Panc1 (cell line): ENCODE results near the gene FBXL19. TPM values are rescaled to one million over a fixed set of nuclear protein-coding genes. Genes with fewer than 3 reads are reported as not detected.

Experiments used
- ATAC-seq: fragments of 200-7000 bp; cut with Tn5 transposase; 2 replicates; pipeline ENCODE4 v1.9.1; 2020; ENCODE audit warnings: mild to moderate bottlenecking, moderate library complexity
- BruUV-seq: library from RNA; stranded (reverse); fragments of 400-500 nt; replicated peaks from 2 replicates; lab custom pipeline; 2021; lab: Mats Ljungman, UMichigan
- CTCF ChIA-PET: fragments of 300-600 bp; sonication (Branson Sonifier 250); formaldehyde crosslinking; loops from one replicate; lab custom pipeline; 2022; ENCODE audit warnings: antibody characterized with exemption; lab: Charles Lee
- POLR2A ChIA-PET: fragments of 300-600 bp; sonication (Branson Sonifier 250); formaldehyde crosslinking; loops from one replicate; lab custom pipeline; 2022; ENCODE audit warnings: antibody characterized with exemption; lab: Charles Lee
- DNase-seq: peaks from one replicate; pipeline ENCODE4 v3.0.0-alpha.2; 2010; ENCODE audit warnings: low read depth, low spot score
- H3K27ac ChIP-seq: 2 replicates; pipeline ENCODE4 v1.5.1; 2011; ENCODE audit warnings: mild to moderate bottlenecking, low read length, inconsistent platforms
- H3K27me3 ChIP-seq: fragments of 200-500 bp; sonication (Bioruptor generic); 2 replicates; pipeline ENCODE4 v1.6.0; 2014; ENCODE audit warnings: low read length, inconsistent platforms; ENCODE audit not compliant: control insufficient read depth, insufficient read depth
- H3K36me3 ChIP-seq: fragments of 200-500 bp; sonication (Bioruptor generic); 2 replicates; pipeline ENCODE4 v1.5.1; 2014; ENCODE audit warnings: inconsistent platforms, mild to moderate bottlenecking, low read length, moderate library complexity; ENCODE audit not compliant: control insufficient read depth, insufficient read depth
- H3K4me1 ChIP-seq: 2 replicates; pipeline ENCODE4 v1.5.1; 2011; ENCODE audit warnings: inconsistent platforms, mild to moderate bottlenecking, low read length, moderate library complexity; ENCODE audit not compliant: control insufficient read depth, insufficient read depth
- H3K4me3 ChIP-seq, 2 experiments: 2 replicates each; pipeline ENCODE4 v1.5.1; 2011 to 2012; ENCODE audit warnings: low read depth in 2 of 2, low read length in 2 of 2, mild to moderate bottlenecking in 2 of 2, inconsistent platforms in 1 of 2, moderate library complexity in 1 of 2
- H3K9me3 ChIP-seq: fragments of 200-500 bp; sonication (Bioruptor generic); 2 replicates; pipeline ENCODE4 v1.5.1; 2014; ENCODE audit warnings: low read depth, mild to moderate bottlenecking, inconsistent platforms, low read length, moderate library complexity; ENCODE audit not compliant: control insufficient read depth, insufficient read depth
- POLR2AphosphoS5 ChIP-seq: IDR thresholded peaks from 2 replicates; pipeline ENCODE4 v1.6.1; 2012; ENCODE audit warnings: mild to moderate bottlenecking, low read depth, low read length, moderate library complexity
- SIN3A ChIP-seq: IDR thresholded peaks from 2 replicates; pipeline ENCODE4 v1.6.1; 2012; ENCODE audit warnings: low read depth, mild to moderate bottlenecking, low read length, moderate library complexity, borderline replicate concordance; ENCODE audit not compliant: insufficient read depth
- TCF7L2 ChIP-seq: IDR thresholded peaks from 2 replicates; pipeline ENCODE4 v1.6.1; 2011; ENCODE audit warnings: mild to moderate bottlenecking, low read depth, low read length, inconsistent platforms
- in situ Hi-C: cut with HindIII; loops from 2 replicates; pipeline ENCODE4 v1.10.0; 2016; ENCODE audit warnings: low sequenced_read_pairs, low pct_unique_long_range_greater_than_20kb
- intact Hi-C: fragments of 100-400 bp; cut with micrococcal nuclease; formaldehyde crosslinking; loops from one replicate; pipeline ENCODE4 v1.10.0; 2022; ENCODE audit not compliant: unreplicated experiment
- total RNA-seq: library from RNA; stranded (reverse); gene quantifications from one replicate; pipeline ENCODE4 v1.2.1, GENCODE V29; 2021; ENCODE audit not compliant: unreplicated experiment
- TF ChIP-seq, protein P1 (sequence below): fragments of 450-650 bp; IDR thresholded peaks from 2 replicates; pipeline ENCODE4 v1.5.1; 2017; ENCODE audit warnings: mild to moderate bottlenecking
- TF ChIP-seq, protein P2 (sequence below), 2 experiments: IDR thresholded peaks; 2 replicates each; pipeline ENCODE4 v1.6.1; 2011 to 2012; ENCODE audit warnings: low read depth in 2 of 2, control low read depth in 1 of 2, low read length in 1 of 2, mild to moderate bottlenecking in 1 of 2, moderate library complexity in 1 of 2; ENCODE audit not compliant: insufficient read depth in 1 of 2

The FBXL19 gene
- total RNA-seq, 1 experiment from 2014 or later = 52.3 TPM

GRCh38 chr16:30950516-30951065, 27.2 kb downstream of the FBXL19 start:
- ChIA-PET CTCF (interaction anchor here (0.5 kb wide), 1 partner anchor 11 kb away, joined by 7 read pairs; no protein-coding TSS in a partner anchor), POLR2A (interaction anchor here (1.0 kb wide), 1 partner anchor 17 kb away, joined by 4 read pairs; no protein-coding TSS in a partner anchor)
- DNase-seq (no peak), ATAC-seq (no peak)
- H3K27me3 ChIP-seq = no peaks in the 10 kb centered on the region
- H3K4me1 ChIP-seq = peaks cover 43% of the 10 kb centered on the region
- no peaks in the 10 kb centered on the region for H3K9me3 ChIP-seq
- no peaks in the 10 kb centered on the region; the same call in 1 of the 2 replicates for H3K36me3 ChIP-seq
- peak overlapping the region; percentile 82 to 92 for H3K4me3 ChIP-seq
- H3K27ac ChIP-seq = peak overlapping the region; percentile 95
- intact Hi-C loops = loop anchor here (5.0 kb wide), 1 partner anchor 147 kb away; no protein-coding TSS in a partner anchor
- BruUV-seq = no TSS peak
- in situ Hi-C loops = no loop called here
- TF ChIP-seq, protein P1, sequence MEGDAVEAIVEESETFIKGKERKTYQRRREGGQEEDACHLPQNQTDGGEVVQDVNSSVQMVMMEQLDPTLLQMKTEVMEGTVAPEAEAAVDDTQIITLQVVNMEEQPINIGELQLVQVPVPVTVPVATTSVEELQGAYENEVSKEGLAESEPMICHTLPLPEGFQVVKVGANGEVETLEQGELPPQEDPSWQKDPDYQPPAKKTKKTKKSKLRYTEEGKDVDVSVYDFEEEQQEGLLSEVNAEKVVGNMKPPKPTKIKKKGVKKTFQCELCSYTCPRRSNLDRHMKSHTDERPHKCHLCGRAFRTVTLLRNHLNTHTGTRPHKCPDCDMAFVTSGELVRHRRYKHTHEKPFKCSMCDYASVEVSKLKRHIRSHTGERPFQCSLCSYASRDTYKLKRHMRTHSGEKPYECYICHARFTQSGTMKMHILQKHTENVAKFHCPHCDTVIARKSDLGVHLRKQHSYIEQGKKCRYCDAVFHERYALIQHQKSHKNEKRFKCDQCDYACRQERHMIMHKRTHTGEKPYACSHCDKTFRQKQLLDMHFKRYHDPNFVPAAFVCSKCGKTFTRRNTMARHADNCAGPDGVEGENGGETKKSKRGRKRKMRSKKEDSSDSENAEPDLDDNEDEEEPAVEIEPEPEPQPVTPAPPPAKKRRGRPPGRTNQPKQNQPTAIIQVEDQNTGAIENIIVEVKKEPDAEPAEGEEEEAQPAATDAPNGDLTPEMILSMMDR = no peak
- TF ChIP-seq SIN3A (no peak), POLR2AphosphoS5 (no peak; the same call in none of the 2 replicates)
- TF ChIP-seq, protein P2, sequence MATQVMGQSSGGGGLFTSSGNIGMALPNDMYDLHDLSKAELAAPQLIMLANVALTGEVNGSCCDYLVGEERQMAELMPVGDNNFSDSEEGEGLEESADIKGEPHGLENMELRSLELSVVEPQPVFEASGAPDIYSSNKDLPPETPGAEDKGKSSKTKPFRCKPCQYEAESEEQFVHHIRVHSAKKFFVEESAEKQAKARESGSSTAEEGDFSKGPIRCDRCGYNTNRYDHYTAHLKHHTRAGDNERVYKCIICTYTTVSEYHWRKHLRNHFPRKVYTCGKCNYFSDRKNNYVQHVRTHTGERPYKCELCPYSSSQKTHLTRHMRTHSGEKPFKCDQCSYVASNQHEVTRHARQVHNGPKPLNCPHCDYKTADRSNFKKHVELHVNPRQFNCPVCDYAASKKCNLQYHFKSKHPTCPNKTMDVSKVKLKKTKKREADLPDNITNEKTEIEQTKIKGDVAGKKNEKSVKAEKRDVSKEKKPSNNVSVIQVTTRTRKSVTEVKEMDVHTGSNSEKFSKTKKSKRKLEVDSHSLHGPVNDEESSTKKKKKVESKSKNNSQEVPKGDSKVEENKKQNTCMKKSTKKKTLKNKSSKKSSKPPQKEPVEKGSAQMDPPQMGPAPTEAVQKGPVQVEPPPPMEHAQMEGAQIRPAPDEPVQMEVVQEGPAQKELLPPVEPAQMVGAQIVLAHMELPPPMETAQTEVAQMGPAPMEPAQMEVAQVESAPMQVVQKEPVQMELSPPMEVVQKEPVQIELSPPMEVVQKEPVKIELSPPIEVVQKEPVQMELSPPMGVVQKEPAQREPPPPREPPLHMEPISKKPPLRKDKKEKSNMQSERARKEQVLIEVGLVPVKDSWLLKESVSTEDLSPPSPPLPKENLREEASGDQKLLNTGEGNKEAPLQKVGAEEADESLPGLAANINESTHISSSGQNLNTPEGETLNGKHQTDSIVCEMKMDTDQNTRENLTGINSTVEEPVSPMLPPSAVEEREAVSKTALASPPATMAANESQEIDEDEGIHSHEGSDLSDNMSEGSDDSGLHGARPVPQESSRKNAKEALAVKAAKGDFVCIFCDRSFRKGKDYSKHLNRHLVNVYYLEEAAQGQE (IDR thresholded peaks at IDR 0.05; ENCODE audit: insufficient read depth in 1 of 2, low read depth in 2 of 2, low read length in 1 of 2) = no peak

GRCh38 chr16:30951193-30951592, 27.8 kb downstream of the FBXL19 start:
- Histone ChIP-seq H3K27me3 (no peaks in the 10 kb centered on the region), H3K9me3 (no peaks in the 10 kb centered on the region), H3K4me1 (peaks cover 43% of the 10 kb centered on the region), H3K36me3 (no peaks in the 10 kb centered on the region; the same call in 1 of the 2 replicates), H3K4me3 (no peak overlapping the region), H3K27ac (no peak overlapping the region)
- in situ Hi-C loops = no loop called here
- TF ChIP-seq POLR2AphosphoS5 (no peak), TCF7L2 (no peak), SIN3A (no peak)
- TF ChIP-seq, protein P1 = no peak
- TF ChIP-seq, protein P2 (IDR thresholded peaks at IDR 0.05; ENCODE audit: insufficient read depth in 1 of 2, low read depth in 2 of 2, low read length in 1 of 2) = no peak
- POLR2A ChIA-PET = no interaction called here
- ATAC-seq = no peak
- intact Hi-C loops = loop anchor here (5.0 kb wide), 1 partner anchor 146 kb away; no protein-coding TSS in a partner anchor
- BruUV-seq = no TSS peak
- CTCF ChIA-PET = no interaction called here
- DNase-seq = no peak
